HG03025 (cell line): ENCODE data around the gene C11orf68.

ENCODE experiments used
- ATAC-seq: cut with Tn5 transposase; IDR thresholded peaks from one replicate; pipeline ENCODE4 v1.9.1; 2021; ENCODE audit warnings: mild to moderate bottlenecking, moderate library complexity; ENCODE audit not compliant: unreplicated experiment, low FRiP score

Gene C11orf68

GRCh38 chr11:65879617-65880016 is 39.2 kb downstream of the C11orf68 start, which contains the start of gene CTSW:
TSS of gene CTSW (plus strand) at chr11:65879837. CDS start at chr11:65879855, 18 bp downstream.
- ATAC-seq, result no peak

- ATAC-seq, result peak; percentile 65
Observed at GRCh38 chr11:65873318-65874156, 45.3 kb downstream of the C11orf68 start.

- no peak for ATAC-seq
Observed at GRCh38 chr11:65872586-65873317, 46.1 kb downstream of the C11orf68 start, which contains the start of gene EFEMP2. TSS of gene EFEMP2 (minus strand) at chr11:65872800. CDS start at chr11:65872354, 446 bp downstream.

- no peak for ATAC-seq
Observed at GRCh38 chr11:65871811-65872548, 46.9 kb downstream of the C11orf68 start.

GRCh38 chr11:65870706-65871681 is 47.9 kb downstream of the C11orf68 start:
- no peak for ATAC-seq

- ATAC-seq, result no peak
Observed at GRCh38 chr11:65870307-65870658, 48.6 kb downstream of the C11orf68 start.

- ATAC-seq, result no peak
Observed at GRCh38 chr11:65869643-65870306, 49.1 kb downstream of the C11orf68 start.

GRCh38 chr11:65868907-65869306 is 50.0 kb downstream of the C11orf68 start:
- no peak for ATAC-seq

GRCh38 chr11:65868076-65868667 is 50.7 kb downstream of the C11orf68 start:
- no peak for ATAC-seq

- ATAC-seq, result no peak
Observed at GRCh38 chr11:65867284-65868071, 51.4 kb downstream of the C11orf68 start.
